NK-92 treated with Interleukin-12 subunit alpha and Interleukin-12 subunit beta, amount 100 ng/mL, for 24 hours (cell line): ENCODE results near the gene CLCNKB.

Experiments
- DNase-seq: peaks from one replicate; lab custom pipeline; 2025; lab: John Stamatoyannopoulos, UW

The CLCNKB gene

DNA sequence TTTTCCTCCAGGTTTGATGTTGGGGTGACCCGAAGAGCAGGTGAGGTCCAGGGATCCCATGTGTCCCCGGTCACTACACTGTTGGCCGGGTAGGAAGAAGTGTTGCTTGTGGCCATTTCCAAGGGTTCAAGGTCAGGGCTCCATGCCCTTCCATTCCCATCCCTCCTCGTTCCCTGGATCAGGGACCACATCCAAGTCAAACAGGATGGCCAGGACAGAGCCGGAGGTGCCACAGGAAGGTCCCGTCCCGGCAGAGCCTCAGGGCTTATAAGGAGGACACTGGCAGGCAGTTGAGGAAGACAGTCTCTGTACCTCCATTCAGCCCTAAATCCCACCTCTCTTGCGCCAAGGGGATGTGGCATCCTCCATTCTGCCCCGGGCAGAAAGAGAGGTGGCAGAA, 51.9 kb downstream of the CLCNKB start:
- no peak for DNase-seq

DNA sequence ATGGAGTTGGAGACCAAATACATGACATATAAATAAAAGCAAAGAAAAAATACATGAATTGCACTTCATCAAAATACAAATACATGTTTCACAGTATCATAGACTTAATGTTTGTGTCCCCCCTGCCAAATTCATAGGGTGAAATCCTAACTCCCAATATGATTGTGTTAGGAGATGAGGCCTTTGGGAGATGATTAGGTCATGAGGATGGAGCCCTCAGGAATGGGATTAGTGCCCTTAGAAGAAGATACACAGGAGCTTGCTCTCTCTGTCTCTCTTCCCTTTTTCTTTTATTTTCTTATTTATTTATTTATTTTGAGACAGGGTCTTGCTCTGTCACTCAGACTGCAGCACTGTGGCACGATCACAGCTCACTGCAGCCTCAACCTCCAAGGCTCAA, 55.8 kb downstream of the CLCNKB start:
- DNase-seq, result no peak

DNA sequence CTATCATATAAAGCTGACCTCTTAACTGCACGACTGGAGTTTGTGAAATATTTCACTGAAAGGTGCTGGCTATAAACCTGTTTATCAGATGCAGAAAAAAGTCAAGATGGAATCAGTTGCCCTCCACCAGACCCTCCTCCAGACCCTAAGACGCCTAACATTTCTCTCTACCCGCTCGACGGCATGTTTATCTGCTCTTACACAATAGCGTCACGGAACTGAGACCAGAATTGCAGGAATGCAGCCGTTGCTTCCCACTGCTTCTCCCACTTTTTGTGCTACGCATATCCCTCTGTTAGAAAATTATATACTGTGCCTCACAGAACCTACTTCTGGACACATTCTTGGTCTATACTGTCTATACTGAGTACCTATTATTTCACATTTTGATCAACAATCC, 58.0 kb downstream of the CLCNKB start:
- DNase-seq, result no peak
